Measurements from ENCODE around the gene SLC25A25. TPM values are rescaled to one million over a fixed set of nuclear protein-coding genes. Genes with fewer than 3 reads are reported as not detected.
A peak's percentile ranks its signal among the peaks of the same experiment; 100 is the strongest.

SLC25A25 gene
- total and polyA plus RNA-seq, 11 donors: 1.7 to 15.1 (median 6.7) TPM

DNA sequence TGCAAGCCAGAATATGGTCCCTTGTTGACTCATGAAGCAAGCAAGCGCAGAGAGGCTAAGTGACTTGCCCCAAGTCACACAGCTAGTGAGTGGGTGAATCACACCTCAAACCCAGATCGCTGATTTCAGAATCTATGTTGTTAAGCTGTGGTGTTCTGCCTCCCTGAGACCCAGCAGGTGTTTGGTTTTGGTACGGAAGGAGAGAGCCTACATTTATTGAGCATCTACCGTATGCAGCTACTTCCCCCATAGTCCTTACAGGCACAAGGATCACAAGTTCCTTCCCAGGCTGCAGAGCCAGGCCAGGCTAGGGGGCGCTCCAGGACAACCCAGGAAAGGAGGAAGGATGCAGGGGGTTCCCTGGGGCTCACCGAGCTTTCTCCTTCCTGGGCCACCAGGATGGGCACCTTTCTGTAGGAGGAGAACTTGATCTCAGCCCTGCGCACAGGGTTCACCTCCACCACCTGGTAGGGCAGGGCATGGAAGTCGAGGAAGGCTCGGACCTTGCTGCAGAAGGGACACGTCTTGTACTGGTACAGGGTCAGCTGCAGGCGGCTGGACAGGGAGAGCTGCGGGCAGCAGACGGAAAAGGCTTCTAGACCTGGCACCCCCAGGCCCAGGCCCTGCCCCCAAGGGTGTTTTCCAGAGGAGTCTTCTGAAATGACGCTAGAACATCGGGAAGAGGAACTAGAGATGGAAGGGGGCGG, 57.0 kb downstream of the SLC25A25 start:
- TF ChIP-seq POLR2A (IDR thresholded peaks at IDR 0.05) (no peak), CTCF (IDR thresholded peaks at IDR 0.05) (peak; percentile 20 to 61 (median 52))
- Histone ChIP-seq H3K36me3 (peaks cover 0 to 48% (median 44%) of the 10 kb centered on the region in 9 donors), H3K9me3 (peaks cover 0 to 4% (median 0%) of the 10 kb centered on the region in 12 donors), H3K4me3 (peak overlapping the region in 4 of 12 donors; percentile 15 to 99 (median 60)), H3K4me1 (peaks cover 3 to 38% (median 29%) of the 10 kb centered on the region in 12 donors), H3K27ac (peak overlapping the region in 2 of 12 donors; percentile 1 to 3), H3K27me3 (no peaks in the 10 kb centered on the region)
- peak; percentile 61 to 80 (median 66) for DNase-seq
- intact Hi-C loops (cut with DNase I): no loop called here
- no peak for ATAC-seq
- WGBS, 4 donors: 57 to 70% (median 65%) methylated on average over 13 to 16 of the region's 16 CpGs

GRCh38 chr9:128125580-128126354, 57.7 kb downstream of the SLC25A25 start:
- 37 to 41% (median 39%) methylated on average over 9 to 10 of the region's 10 CpGs for WGBS, 4 donors
- intact Hi-C loops (cut with DNase I): loop anchor here in 1 of 10 donors (2.0 kb wide), 1 partner anchor 27 kb away; no protein-coding TSS in a partner anchor
- no peak for ATAC-seq
- Histone ChIP-seq H3K27ac (peak overlapping the region in 2 of 12 donors; percentile 1 to 3), H3K4me3 (peak overlapping the region in 6 of 12 donors; percentile 25 to 99 (median 94)), H3K27me3 (no peaks in the 10 kb centered on the region), H3K36me3 (peaks cover 0 to 42% (median 37%) of the 10 kb centered on the region in 9 donors), H3K9me3 (peaks cover 0 to 4% (median 0%) of the 10 kb centered on the region in 12 donors), H3K4me1 (peaks cover 3 to 38% (median 29%) of the 10 kb centered on the region in 12 donors)
- DNase-seq: peak in 3 of 5 donors; percentile 13 to 26 (median 23)
- no peak for TF ChIP-seq POLR2A (IDR thresholded peaks at IDR 0.05)
- TF ChIP-seq CTCF (IDR thresholded peaks at IDR 0.05): no peak

- DNase-seq (peak; percentile 83 to 93 (median 89)), ATAC-seq (peak; percentile 69 to 87 (median 86))
- WGBS, 4 donors: 0 to 2% (median 0%) methylated on average over 10 to 56 of the region's 56 CpGs
- Histone ChIP-seq H3K9me3 (peaks cover 0 to 4% (median 0%) of the 10 kb centered on the region in 12 donors), H3K4me1 (peaks cover 3 to 45% (median 33%) of the 10 kb centered on the region in 12 donors), H3K4me3 (peak within 1 kb of the TSS; percentile 53 to 99 (median 94)), H3K36me3 (peaks cover 0 to 24% (median 21%) of the 10 kb centered on the region in 9 donors), H3K27ac (peak within 1 kb of the TSS; percentile 91 to 100 (median 98)), H3K27me3 (no peaks in the 10 kb centered on the region)
- intact Hi-C loops (cut with DNase I): loop anchor here in 1 of 10 donors (2.0 kb wide), 1 partner anchor 29 kb away; no protein-coding TSS in a partner anchor
- TF ChIP-seq POLR2A (IDR thresholded peaks at IDR 0.05) (peak in 1 of 2 donors; percentile 47), CTCF (IDR thresholded peaks at IDR 0.05) (no peak)
Measured at GRCh38 chr9:128127568-128127989, 59.5 kb downstream of the SLC25A25 start, which contains the start of gene PTGES2. PTGES2 (minus strand) TSS chr9:128127729; CDS start chr9:128127717, 12 bp downstream.
